ENCODE data around the gene KRTAP5-5. TPM values are rescaled to one million over a fixed set of nuclear protein-coding genes. Genes with fewer than 3 reads are reported as not detected.

KRTAP5-5 gene
- total RNA-seq, 4 donors from 2014 or later = not detected

DNA sequence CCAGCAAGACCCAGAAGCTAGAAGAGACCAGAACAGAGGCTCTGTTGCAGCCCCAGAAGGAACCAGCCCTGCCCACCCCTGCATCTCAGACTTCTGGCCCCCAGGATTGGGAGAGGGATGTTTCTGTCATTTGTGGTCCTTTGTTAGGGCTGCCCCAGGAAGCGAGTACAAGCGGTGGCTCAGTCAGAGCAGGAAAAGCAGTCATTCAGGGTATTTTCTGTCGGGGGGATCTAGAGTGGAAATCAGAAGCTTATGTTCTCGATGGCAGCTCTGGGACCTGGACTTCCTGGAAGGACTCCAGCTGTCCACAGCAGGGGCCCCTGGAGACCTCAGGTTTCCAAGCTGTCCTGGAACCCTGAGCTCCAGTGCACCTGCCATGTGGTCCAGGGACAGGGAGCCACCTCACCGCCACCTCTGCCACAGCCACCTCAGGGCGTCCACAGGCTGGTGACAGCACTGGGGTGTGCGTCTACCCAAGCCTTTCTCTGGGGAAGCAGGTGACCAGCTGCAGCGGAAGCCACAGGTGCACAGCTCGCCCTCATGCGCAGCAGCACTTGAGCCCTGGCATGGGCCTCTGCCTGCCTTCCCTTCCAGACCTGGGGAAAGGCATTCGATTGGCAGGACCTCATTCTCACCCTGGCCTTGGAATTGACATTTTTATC is 2.6 kb downstream of the KRTAP5-5 start:
- DNase-seq (ENCODE audit: low spot score) = no peak
- no peak for ATAC-seq (ENCODE audit: low FRiP score)
- TF ChIP-seq, protein P1, sequence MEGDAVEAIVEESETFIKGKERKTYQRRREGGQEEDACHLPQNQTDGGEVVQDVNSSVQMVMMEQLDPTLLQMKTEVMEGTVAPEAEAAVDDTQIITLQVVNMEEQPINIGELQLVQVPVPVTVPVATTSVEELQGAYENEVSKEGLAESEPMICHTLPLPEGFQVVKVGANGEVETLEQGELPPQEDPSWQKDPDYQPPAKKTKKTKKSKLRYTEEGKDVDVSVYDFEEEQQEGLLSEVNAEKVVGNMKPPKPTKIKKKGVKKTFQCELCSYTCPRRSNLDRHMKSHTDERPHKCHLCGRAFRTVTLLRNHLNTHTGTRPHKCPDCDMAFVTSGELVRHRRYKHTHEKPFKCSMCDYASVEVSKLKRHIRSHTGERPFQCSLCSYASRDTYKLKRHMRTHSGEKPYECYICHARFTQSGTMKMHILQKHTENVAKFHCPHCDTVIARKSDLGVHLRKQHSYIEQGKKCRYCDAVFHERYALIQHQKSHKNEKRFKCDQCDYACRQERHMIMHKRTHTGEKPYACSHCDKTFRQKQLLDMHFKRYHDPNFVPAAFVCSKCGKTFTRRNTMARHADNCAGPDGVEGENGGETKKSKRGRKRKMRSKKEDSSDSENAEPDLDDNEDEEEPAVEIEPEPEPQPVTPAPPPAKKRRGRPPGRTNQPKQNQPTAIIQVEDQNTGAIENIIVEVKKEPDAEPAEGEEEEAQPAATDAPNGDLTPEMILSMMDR (IDR thresholded peaks at IDR 0.05) = no peak

DNA sequence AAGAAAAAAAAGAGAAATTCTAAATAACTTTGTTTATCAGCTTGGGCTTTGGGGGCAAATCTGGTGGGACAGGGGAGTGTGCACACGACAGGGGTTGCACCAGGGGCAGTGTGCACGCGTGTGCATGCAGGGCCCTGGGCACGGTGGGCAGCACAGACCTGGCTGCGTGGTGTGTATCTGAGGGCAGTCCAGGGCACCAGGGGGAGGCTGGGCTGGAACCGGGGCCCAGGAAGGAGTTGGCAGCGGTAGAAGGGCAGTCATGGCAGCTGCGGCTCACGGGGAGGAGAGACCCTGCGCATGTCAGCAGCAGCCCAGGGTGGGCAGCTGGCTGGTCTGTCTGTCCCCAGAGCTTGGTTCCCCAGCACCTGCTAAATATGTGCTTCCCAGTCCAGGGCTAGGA is 4.3 kb downstream of the KRTAP5-5 start:
- TF ChIP-seq, protein P1 (IDR thresholded peaks at IDR 0.05) = no peak

GRCh38 chr11:1636291-1636950 is 6.8 kb downstream of the KRTAP5-5 start:
- DNase-seq (ENCODE audit: low spot score) = no peak
- TF ChIP-seq, protein P1 (IDR thresholded peaks at IDR 0.05) = no peak
- ATAC-seq (ENCODE audit: low FRiP score) = no peak

More for the DNA sequence above, 4.3 kb downstream of the KRTAP5-5 start:
- no peak for DNase-seq (ENCODE audit: low spot score)
- ATAC-seq (ENCODE audit: low FRiP score) = no peak

DNA sequence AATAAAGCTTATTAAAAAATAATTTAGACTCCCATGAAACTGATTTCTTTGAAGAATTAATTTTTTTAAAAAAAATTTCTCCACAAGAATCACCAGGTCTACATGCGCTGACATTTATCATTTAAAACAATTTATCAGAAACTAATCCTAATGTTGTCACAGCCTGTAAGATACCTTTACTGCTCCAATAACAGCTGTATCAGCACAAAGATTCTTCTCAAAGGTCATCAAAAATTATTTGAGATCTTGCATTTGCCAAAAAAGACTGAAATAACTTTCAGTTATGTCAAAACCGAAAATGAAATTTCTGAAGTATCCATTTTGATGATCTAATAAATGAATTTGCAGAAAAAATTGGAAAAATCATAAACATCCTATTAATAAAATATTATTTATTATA is 8.1 kb downstream of the KRTAP5-5 start:
- ATAC-seq (ENCODE audit: low FRiP score) = no peak
- no peak for DNase-seq (ENCODE audit: low spot score)
- TF ChIP-seq, protein P1 (IDR thresholded peaks at IDR 0.05) = no peak

- ATAC-seq (ENCODE audit: low FRiP score) = no peak
- no peak for DNase-seq (ENCODE audit: low spot score)
- TF ChIP-seq, protein P1 (IDR thresholded peaks at IDR 0.05) = no peak
Measured at GRCh38 chr11:1638344-1638743, 8.8 kb downstream of the KRTAP5-5 start.

DNA sequence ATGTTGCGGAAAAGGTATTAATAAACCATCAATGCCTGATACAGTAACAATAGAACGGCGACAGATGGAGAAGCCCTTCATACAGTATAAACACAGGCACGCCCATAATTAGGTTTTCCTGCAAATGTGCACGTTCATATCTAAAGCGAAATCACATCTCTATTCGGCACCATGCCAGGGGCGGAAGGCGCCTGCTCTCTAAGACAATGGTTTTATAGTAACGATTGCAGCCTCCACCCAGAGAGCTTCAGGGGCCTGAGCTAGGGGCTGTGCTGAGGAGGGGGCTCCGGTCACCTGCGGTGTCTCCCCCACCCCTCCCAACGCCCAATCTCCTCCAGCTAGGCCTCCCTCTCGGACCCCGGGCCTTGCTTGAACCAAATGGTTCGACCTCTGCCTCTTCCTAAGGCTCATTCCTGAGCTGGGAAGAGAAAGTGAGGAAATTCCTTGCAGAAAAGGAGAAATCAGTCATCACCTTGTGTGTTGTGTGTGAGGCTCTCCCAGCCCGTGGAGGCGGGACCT is 9.6 kb downstream of the KRTAP5-5 start:
- ATAC-seq (ENCODE audit: low FRiP score) = no peak

More for the DNA sequence above, 9.6 kb downstream of the KRTAP5-5 start:
- TF ChIP-seq, protein P1 (IDR thresholded peaks at IDR 0.05) = no peak
- DNase-seq (ENCODE audit: low spot score) = no peak
